Fibroblast of pulmonary artery (primary cell): ENCODE measurements around the gene PDE4D.
A peak's percentile ranks its signal among the peaks of the same experiment; 100 is the strongest.
"Not testable (repeated sequence)": the region's sequence is repeated elsewhere in the genome, so short reads cannot be mapped to it uniquely, and the experiment has no call there.

ENCODE experiments used
- DNase-seq: peaks from one replicate; pipeline ENCODE4 v3.0.0-alpha.2; 2010; ENCODE audit warnings: low read depth
- H3K4me3 ChIP-seq: replicated peaks from 2 replicates; pipeline ENCODE4 v1.5.1; 2011; ENCODE audit warnings: low read depth, mild to moderate bottlenecking, control low read depth, low read length, moderate library complexity
- CTCF ChIP-seq: IDR thresholded peaks from 2 replicates; pipeline ENCODE4 v1.5.1; 2011; ENCODE audit warnings: mild to moderate bottlenecking, control low read depth, low read length, inconsistent platforms; ENCODE audit errors: missing control alignments

PDE4D gene

GRCh38 chr5:59753599-59753998, 139.9 kb downstream of the PDE4D start:
- DNase-seq: no peak
- no peak for TF ChIP-seq CTCF

GRCh38 chr5:59749782-59750520, 143.6 kb downstream of the PDE4D start:
- DNase-seq: no peak
- no peak overlapping the region for H3K4me3 ChIP-seq
- TF ChIP-seq CTCF: no peak

More at GRCh38 chr5:59753599-59753998, 139.9 kb downstream of the PDE4D start:
- H3K4me3 ChIP-seq: no peak overlapping the region

GRCh38 chr5:59748036-59748663, 145.4 kb downstream of the PDE4D start:
- not testable (repeated sequence) for H3K4me3 ChIP-seq, DNase-seq

GRCh38 chr5:59746241-59746765, 147.2 kb downstream of the PDE4D start:
- H3K4me3 ChIP-seq: no peak overlapping the region
- no peak for TF ChIP-seq CTCF
- DNase-seq: peak; percentile 71

- no peak for TF ChIP-seq CTCF
- DNase-seq: peak; percentile 100
- H3K4me3 ChIP-seq: peak overlapping the region; percentile 34
These were observed 148.1 kb downstream of the PDE4D start for GRCh38 chr5:59745415-59745863.

GRCh38 chr5:59744531-59744992, 149.0 kb downstream of the PDE4D start:
- DNase-seq: peak; percentile 89
- H3K4me3 ChIP-seq: no peak overlapping the region
- TF ChIP-seq CTCF: no peak

GRCh38 chr5:59741599-59741998, 151.9 kb downstream of the PDE4D start:
- no peak for DNase-seq
- no peak for TF ChIP-seq CTCF
- H3K4me3 ChIP-seq: no peak overlapping the region
